Neuronal stem cell (in vitro differentiated cells): ENCODE data around the gene TULP3.

Experiments used
- DNase-seq: peaks from one replicate; pipeline ENCODE4 v3.0.0-alpha.2; 2013; ENCODE audit warnings: low spot score
- H2AFZ ChIP-seq: one replicate; pipeline ENCODE4 v1.6.1; 2013; ENCODE audit warnings: mild to moderate bottlenecking, low read length, inconsistent platforms
- H2AK5ac ChIP-seq: 2 replicates; pipeline ENCODE4 v1.6.1; 2013; ENCODE audit warnings: low read depth, mild to moderate bottlenecking, inconsistent platforms, low read length, moderate library complexity, mixed read lengths
- H2BK120ac ChIP-seq: 2 replicates; pipeline ENCODE4 v1.6.1; 2013; ENCODE audit warnings: low read depth, mild to moderate bottlenecking, inconsistent platforms, low read length, moderate library complexity, mixed read lengths
- H2BK12ac ChIP-seq: one replicate; pipeline ENCODE4 v1.6.1; 2013; ENCODE audit warnings: low read length, inconsistent platforms
- H2BK15ac ChIP-seq: 2 replicates; pipeline ENCODE4 v1.6.1; 2013; ENCODE audit warnings: mild to moderate bottlenecking, low read length, inconsistent platforms, mixed read lengths
- H2BK5ac ChIP-seq: one replicate; pipeline ENCODE4 v1.6.1; 2013; ENCODE audit warnings: inconsistent platforms, mild to moderate bottlenecking, low read length, moderate library complexity
- H3K14ac ChIP-seq: one replicate; pipeline ENCODE4 v1.6.1; 2013; ENCODE audit warnings: low read length, inconsistent platforms
- H3K18ac ChIP-seq: 2 replicates; pipeline ENCODE4 v1.6.1; 2013; ENCODE audit warnings: low read length, inconsistent platforms
- H3K23ac ChIP-seq: 2 replicates; pipeline ENCODE4 v1.6.1; 2013; ENCODE audit warnings: low read depth, mild to moderate bottlenecking, mixed read lengths, low read length, inconsistent platforms; ENCODE audit not compliant: poor library complexity
- H3K27ac ChIP-seq: replicated peaks from 3 replicates; pipeline ENCODE4 v1.5.1; 2013; ENCODE audit warnings: low read length, inconsistent platforms
- H3K27me3 ChIP-seq, 3 experiments: 2 replicates each; pipeline ENCODE4 v1.6.1; 2013; ENCODE audit warnings: low read length in 3 of 3, mild to moderate bottlenecking in 2 of 3, inconsistent platforms in 1 of 3, low read depth in 1 of 3, mixed read lengths in 1 of 3, moderate library complexity in 1 of 3; ENCODE audit not compliant: control insufficient read depth in 3 of 3, insufficient read depth in 3 of 3
- H3K36me3 ChIP-seq, 2 donors: replicated peaks in 1 of 2; 2 replicates each; pipeline ENCODE4 v1.6.1; 2013; ENCODE audit warnings: low read length in 2 of 2; ENCODE audit not compliant: control insufficient read depth in 2 of 2, insufficient read depth in 2 of 2
- H3K4ac ChIP-seq: 2 replicates; pipeline ENCODE4 v1.6.1; 2013; ENCODE audit warnings: inconsistent platforms, mild to moderate bottlenecking, low read length, moderate library complexity
- H3K4me1 ChIP-seq, 2 donors: 1 replicate in 1 of 2; 2 replicates in 1 of 2; pipeline ENCODE4 v1.6.1; 2013; ENCODE audit warnings: low read length in 2 of 2, low read depth in 1 of 2; ENCODE audit not compliant: control insufficient read depth in 2 of 2, insufficient read depth in 1 of 2
- H3K4me2 ChIP-seq: one replicate; pipeline ENCODE4 v1.6.1; 2013; ENCODE audit warnings: mild to moderate bottlenecking, low read length, inconsistent platforms; ENCODE audit not compliant: insufficient read depth, poor library complexity, severe bottlenecking
- H3K4me3 ChIP-seq, 2 donors: 2 replicates each; pipeline ENCODE4 v1.5.1; 2013; ENCODE audit warnings: low read length in 2 of 2, mild to moderate bottlenecking in 2 of 2, inconsistent platforms in 1 of 2, moderate library complexity in 1 of 2
- H3K79me1 ChIP-seq: one replicate; pipeline ENCODE4 v1.6.1; 2013; ENCODE audit warnings: low read depth, mild to moderate bottlenecking, inconsistent platforms, low read length, moderate library complexity
- H3K9ac ChIP-seq: one replicate; pipeline ENCODE4 v1.6.1; 2013; ENCODE audit warnings: mild to moderate bottlenecking, low read depth, low read length, inconsistent platforms; ENCODE audit not compliant: poor library complexity
- H3K9me3 ChIP-seq, 2 donors: replicated peaks in 1 of 2; 2 replicates each; pipeline versions ENCODE3 to v1.6.1; 2013; ENCODE audit warnings: low read length in 2 of 2, mild to moderate bottlenecking in 2 of 2, inconsistent platforms in 1 of 2, low read depth in 1 of 2, mixed read lengths in 1 of 2, moderate library complexity in 1 of 2; ENCODE audit not compliant: control insufficient read depth in 2 of 2, insufficient read depth in 1 of 2
- H4K8ac ChIP-seq: one replicate; pipeline ENCODE4 v1.6.1; 2013; ENCODE audit warnings: low read depth, mild to moderate bottlenecking, inconsistent platforms, low read length, moderate library complexity
- H4K91ac ChIP-seq: one replicate; pipeline ENCODE4 v1.6.1; 2013; ENCODE audit warnings: low read length, low read depth, mild to moderate bottlenecking, inconsistent platforms; ENCODE audit not compliant: poor library complexity
- WGBS, 2 donors: extraction: QIAGEN DNeasy Blood & Tissue Kit; methylation state at CpG; one replicate each; pipeline ENCODE4 v1.1.7; 2013; ENCODE audit warnings: missing lambda C conversion rate in 2 of 2, mixed read lengths in 1 of 2; ENCODE audit not compliant: insufficient read length in 2 of 2, insufficient replicate concordance in 1 of 2; ENCODE audit errors: extremely low coverage in 2 of 2; 5-methylcytosine and 5-hydroxymethylcytosine counted together

Gene TULP3

DNA sequence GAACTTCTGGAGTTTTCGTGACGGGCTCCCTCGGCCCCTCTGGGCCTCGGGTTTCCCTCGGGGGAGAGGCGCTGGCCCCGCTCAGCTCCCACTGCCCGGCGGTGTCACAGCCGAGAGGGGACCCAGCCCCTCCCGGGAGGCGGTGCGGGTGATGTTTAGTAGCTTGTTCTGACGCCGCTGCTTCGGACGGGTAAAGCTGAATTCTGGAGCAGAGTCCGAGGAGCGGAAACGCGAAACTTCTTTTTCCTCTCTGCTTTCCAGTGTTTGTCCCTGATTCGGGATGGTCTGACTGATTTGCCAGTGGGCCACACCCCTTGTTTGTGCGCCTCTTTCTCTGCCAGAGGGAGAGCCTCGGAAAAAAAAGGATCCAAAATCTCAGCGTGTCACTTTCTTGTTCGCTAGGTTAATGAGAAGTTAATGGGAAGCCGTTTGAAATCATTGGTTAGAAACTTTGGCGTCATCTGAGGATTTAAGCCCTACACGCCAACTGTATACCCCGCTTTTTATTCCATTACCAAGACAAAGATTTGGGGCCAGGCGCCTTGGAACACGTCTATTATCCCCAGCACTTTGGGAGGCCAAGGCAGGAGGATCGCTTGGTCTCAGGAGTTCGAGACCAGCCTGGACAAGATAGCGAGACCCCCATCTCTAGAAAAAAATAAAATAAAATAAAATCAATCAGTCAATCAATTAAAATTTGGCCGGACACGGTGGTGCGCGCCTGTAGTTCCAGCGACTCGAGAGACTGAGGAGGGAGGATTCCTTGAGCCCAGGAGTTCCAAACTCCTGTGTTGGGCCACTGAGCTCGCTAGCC is 756 bp downstream of the TULP3 start:
- H3K4ac ChIP-seq = no peak overlapping the region
- H3K23ac ChIP-seq = no peak overlapping the region
- H2BK5ac ChIP-seq = peak overlapping the region; percentile 89
- H2AK5ac ChIP-seq = no peak overlapping the region
- H4K91ac ChIP-seq = no peak overlapping the region
- peak overlapping the region; percentile 90 for H3K4me2 ChIP-seq
- H3K27me3 ChIP-seq = no peaks in the 10 kb centered on the region
- no peak overlapping the region for H2BK12ac ChIP-seq
- H3K4me3 ChIP-seq = peak overlapping the region; percentile 89
- no CpG with 5 or more reads among the region's 42 CpGs for WGBS, 2 donors
- H3K9ac ChIP-seq = no peak overlapping the region
- peaks cover 15 to 41% of the 10 kb centered on the region in 2 donors for H3K36me3 ChIP-seq
- H3K18ac ChIP-seq = peak overlapping the region; percentile 97
- H2BK120ac ChIP-seq = no peak overlapping the region
- H4K8ac ChIP-seq = no peak overlapping the region
- H2AFZ ChIP-seq = peak overlapping the region; percentile 96
- H3K9me3 ChIP-seq = no peaks in the 10 kb centered on the region
- H3K14ac ChIP-seq = no peak overlapping the region
- peak; percentile 47 for DNase-seq
- H2BK15ac ChIP-seq = peak overlapping the region; percentile 91
- H3K4me1 ChIP-seq = peaks cover 0 to 6% of the 10 kb centered on the region in 2 donors
- peaks cover 2% of the 10 kb centered on the region for H3K79me1 ChIP-seq
- peak overlapping the region; percentile 94 for H3K27ac ChIP-seq

DNA sequence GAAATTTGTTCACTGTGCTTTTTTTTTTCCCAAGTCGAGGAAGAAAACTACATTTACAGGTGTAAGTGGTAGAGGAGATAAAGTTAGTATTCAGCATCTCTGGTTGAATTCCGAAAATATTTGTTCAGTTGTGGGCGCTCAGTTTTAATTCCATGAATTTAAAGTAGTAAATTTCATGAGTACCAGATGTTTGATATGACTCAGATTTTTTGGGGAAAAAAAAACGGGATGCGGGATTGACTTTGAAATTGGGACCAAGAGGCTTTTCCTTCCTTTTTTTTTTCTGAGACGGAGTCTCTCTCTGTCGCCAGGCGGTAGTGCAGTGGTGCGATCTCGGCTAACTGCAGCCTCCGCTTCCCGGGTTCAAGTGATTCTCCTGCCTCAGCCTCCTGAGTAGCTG is 1.6 kb downstream of the TULP3 start:
- no peak overlapping the region for H3K18ac ChIP-seq
- no peak overlapping the region for H3K9ac ChIP-seq
- H2BK120ac ChIP-seq = no peak overlapping the region
- no peak overlapping the region for H2AK5ac ChIP-seq
- no peak overlapping the region for H3K23ac ChIP-seq
- no peak overlapping the region for H3K4ac ChIP-seq
- H2BK5ac ChIP-seq = no peak overlapping the region
- H3K79me1 ChIP-seq = peaks cover 2% of the 10 kb centered on the region
- H2AFZ ChIP-seq = no peak overlapping the region
- no peak overlapping the region for H4K8ac ChIP-seq
- no CpG with 5 or more reads among the region's 12 CpGs for WGBS, 2 donors
- peaks cover 0 to 6% of the 10 kb centered on the region in 2 donors for H3K4me1 ChIP-seq
- no peak overlapping the region for H3K4me3 ChIP-seq
- H2BK12ac ChIP-seq = no peak overlapping the region
- no peaks in the 10 kb centered on the region for H3K27me3 ChIP-seq
- H3K36me3 ChIP-seq = peaks cover 13 to 37% of the 10 kb centered on the region in 2 donors
- no peak overlapping the region for H4K91ac ChIP-seq
- DNase-seq = no peak
- H2BK15ac ChIP-seq = no peak overlapping the region
- H3K27ac ChIP-seq = no peak overlapping the region
- no peak overlapping the region for H3K14ac ChIP-seq
- no peak overlapping the region for H3K4me2 ChIP-seq
- no peaks in the 10 kb centered on the region for H3K9me3 ChIP-seq

- H4K8ac ChIP-seq = no peak overlapping the region
- no peak overlapping the region for H2AK5ac ChIP-seq
- no peak for DNase-seq
- no peaks in the 10 kb centered on the region for H3K27me3 ChIP-seq
- no peak overlapping the region for H2AFZ ChIP-seq
- no peak overlapping the region for H4K91ac ChIP-seq
- H3K27ac ChIP-seq = no peak overlapping the region
- no CpG with 5 or more reads among the region's 8 CpGs for WGBS, 2 donors
- no peak overlapping the region for H3K18ac ChIP-seq
- H3K36me3 ChIP-seq = peaks cover 8 to 34% of the 10 kb centered on the region in 2 donors
- no peak overlapping the region for H3K14ac ChIP-seq
- no peak overlapping the region for H2BK120ac ChIP-seq
- no peak overlapping the region for H3K23ac ChIP-seq
- peaks cover 0 to 6% of the 10 kb centered on the region in 2 donors for H3K4me1 ChIP-seq
- no peak overlapping the region for H2BK12ac ChIP-seq
- no peak overlapping the region for H3K4me3 ChIP-seq
- H2BK15ac ChIP-seq = no peak overlapping the region
- H3K9me3 ChIP-seq = no peaks in the 10 kb centered on the region
- H3K9ac ChIP-seq = no peak overlapping the region
- H3K4me2 ChIP-seq = no peak overlapping the region
- H3K79me1 ChIP-seq = peaks cover 2% of the 10 kb centered on the region
- H2BK5ac ChIP-seq = no peak overlapping the region
- no peak overlapping the region for H3K4ac ChIP-seq
These were observed 2.3 kb downstream of the TULP3 start for GRCh38 chr12:2893007-2893406.

GRCh38 chr12:2895051-2895451 is 4.4 kb downstream of the TULP3 start:
- H3K4me3 ChIP-seq = no peak overlapping the region
- H3K9ac ChIP-seq = no peak overlapping the region
- H3K36me3 ChIP-seq = peaks cover 2 to 22% of the 10 kb centered on the region in 2 donors
- H3K9me3 ChIP-seq = no peaks in the 10 kb centered on the region
- H4K91ac ChIP-seq = no peak overlapping the region
- H3K14ac ChIP-seq = no peak overlapping the region
- no peak overlapping the region for H2BK12ac ChIP-seq
- peaks cover 0 to 6% of the 10 kb centered on the region in 2 donors for H3K4me1 ChIP-seq
- no peak overlapping the region for H2AK5ac ChIP-seq
- no peak overlapping the region for H3K23ac ChIP-seq
- H3K27me3 ChIP-seq = no peaks in the 10 kb centered on the region
- H2BK120ac ChIP-seq = no peak overlapping the region
- H2AFZ ChIP-seq = no peak overlapping the region
- H2BK5ac ChIP-seq = no peak overlapping the region
- no peak overlapping the region for H4K8ac ChIP-seq
- no CpG with 5 or more reads among the region's 2 CpGs for WGBS, 2 donors
- peaks cover 4% of the 10 kb centered on the region for H3K79me1 ChIP-seq
- DNase-seq = no peak
- no peak overlapping the region for H3K4me2 ChIP-seq
- no peak overlapping the region for H2BK15ac ChIP-seq
- no peak overlapping the region for H3K18ac ChIP-seq
- no peak overlapping the region for H3K27ac ChIP-seq
- H3K4ac ChIP-seq = no peak overlapping the region
